Measurements from ENCODE around the gene EPC2.
"Not testable (repeated sequence)": the region's sequence is repeated elsewhere in the genome, so short reads cannot be mapped to it uniquely, and the experiment has no call there.

EPC2 gene

DNA sequence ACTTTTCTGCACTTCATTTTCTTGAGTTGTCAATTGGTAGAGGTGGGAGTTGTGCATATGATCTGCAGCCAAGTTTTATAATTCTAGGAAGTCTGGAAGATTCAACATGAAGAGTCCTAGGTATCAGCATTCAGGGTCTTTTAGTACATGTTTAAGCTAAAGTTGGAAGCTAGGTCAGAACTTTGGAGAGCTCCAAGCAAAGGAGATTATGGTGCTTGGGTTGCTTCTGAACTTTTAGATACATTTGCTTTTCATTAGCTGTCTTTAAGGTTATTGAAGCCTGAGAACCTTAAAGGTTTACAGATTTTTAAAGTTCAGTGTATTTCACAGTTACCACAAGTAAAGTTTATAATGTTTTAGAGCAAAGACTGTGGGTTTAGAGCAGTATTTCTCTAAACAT lies 85.5 kb downstream of the EPC2 start:
- no peak for DNase-seq

DNA sequence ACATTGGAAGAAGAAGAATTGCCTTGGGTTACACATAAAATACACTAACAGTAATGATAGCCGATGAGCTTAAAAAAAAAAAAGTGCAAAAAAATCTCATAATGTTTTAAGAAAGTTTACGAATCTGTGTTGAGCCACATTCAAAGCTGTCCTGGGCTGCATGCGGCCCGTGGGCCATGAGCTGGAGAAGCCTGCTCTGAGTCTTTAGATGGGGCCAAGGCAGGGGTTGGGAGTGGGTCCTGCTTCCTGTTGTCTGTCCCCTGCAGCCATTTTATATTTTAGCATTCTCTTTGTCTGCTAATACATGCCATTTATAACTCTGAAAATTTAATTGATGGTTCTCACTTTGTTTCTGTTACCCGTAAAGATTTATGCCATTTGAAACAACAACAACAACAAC lies 93.2 kb downstream of the EPC2 start:
- DNase-seq = no peak

DNA sequence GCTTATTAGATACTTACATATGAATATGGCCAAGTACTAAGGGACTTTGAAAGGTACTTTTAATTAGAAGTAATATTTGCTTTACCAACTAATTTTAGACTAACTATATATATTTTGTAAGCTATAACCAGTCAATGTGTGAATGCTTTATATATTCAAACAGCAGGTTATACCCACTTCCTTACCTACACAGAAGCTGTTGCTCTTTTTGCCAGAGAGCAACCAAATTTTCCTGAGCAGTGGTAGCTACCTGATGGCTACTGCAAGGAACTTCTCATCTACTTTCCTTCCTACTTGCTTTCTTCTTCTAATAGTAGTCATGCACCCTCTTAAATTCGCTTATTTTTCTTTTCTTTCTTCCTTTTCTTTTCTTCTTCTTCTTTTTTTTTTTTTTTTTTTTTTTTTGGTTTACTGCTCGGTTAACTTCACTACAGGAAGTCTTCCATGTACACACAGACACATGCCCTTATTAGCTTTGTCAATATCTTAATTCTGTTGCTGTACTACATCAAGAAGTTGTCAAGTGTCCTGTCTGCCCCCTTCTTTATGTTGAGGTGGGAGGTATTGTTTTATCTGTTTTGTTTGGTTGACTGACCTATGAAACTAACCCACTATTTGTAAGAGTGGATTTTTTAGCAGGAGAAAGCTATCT lies 95.0 kb downstream of the EPC2 start:
- no peak for DNase-seq

DNA sequence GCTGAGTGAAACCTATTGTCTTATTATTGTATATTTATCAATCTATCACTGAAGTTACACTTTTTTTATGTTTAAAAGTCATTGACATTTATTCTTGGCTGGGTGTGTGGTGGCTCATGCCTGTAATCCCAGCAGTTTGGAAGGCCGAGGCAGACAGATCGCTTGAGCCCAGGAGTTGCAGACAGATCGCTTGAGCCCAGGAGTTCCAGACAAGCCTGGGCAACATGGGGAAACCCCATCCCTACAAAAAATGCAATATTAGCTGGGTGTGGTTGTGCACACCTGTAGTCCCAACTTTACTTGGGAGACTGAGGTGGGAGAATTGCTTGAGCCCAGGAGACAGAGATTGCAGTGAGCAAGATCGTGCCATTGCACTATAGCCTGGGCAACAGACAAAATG lies 97.8 kb downstream of the EPC2 start:
- no peak for DNase-seq

DNA sequence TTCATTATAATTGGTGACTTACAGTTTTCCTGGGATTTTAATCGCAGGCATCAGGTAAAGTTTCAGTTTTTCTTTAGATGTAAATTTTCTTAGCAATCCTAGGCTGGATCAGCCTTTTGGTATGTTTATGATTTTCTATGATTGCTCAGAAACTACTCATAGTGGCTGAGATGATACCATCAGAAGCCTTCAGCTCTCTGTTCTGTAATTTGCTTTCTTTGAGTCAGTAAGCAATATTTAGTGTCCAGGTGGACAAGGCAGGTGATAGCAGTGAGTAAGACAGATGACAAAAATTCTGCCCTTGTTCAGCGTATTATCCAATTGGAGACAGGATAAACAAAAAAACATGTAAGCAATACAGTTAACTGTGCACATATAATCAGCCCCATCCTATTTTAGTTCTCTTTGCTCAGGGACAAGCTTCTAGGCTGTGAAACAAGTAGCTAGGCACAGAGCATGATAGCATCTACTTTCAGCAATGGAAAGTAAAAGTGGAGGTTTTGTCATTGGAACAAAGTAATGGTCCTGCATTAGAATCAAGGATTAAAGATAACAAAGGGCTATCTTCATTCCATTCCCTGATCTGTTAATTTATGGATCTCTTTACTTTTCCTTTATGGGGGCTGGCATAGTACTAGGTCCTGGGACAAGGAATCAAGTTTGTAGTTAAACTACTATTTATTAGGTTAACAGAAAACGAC lies 100.8 kb downstream of the EPC2 start:
- no peak for DNase-seq

DNA sequence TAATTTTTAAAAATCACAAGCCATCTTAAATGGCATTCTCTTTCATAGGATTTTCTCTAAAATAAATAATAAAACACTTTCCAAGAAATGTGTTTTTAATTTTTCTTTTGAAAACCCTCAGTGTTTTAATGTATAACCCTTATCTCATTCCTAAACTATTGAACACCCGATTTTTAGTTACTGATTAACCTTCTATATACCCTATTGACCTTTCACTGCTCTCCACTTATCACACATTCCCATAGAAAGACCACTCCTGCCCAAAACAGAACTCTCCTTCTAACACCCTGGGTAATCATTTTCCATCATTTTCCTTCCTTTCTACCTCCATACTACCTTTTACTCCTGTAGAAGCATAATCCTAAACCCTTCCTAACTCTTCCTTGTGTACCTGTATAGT lies 102.4 kb downstream of the EPC2 start:
- DNase-seq = no peak

DNA sequence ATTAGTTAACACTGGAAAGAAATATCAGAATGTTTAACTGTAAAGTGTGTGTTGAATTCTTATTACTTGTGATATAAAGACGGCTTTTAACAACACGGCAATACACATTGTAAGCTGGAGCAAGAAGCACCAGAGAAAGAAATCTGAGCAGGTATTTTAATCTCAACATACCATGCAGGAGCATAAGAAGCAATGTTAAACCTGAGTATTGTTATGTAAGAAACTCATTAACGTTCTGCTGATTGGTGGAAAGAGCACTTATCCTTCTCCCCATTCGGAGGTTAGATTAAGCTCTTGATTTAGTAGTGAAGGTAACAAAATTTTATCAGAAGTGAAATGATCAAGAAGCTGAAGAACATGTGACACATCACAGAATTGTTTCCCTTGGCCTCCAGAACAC lies 107.4 kb downstream of the EPC2 start:
- no peak for DNase-seq

DNA sequence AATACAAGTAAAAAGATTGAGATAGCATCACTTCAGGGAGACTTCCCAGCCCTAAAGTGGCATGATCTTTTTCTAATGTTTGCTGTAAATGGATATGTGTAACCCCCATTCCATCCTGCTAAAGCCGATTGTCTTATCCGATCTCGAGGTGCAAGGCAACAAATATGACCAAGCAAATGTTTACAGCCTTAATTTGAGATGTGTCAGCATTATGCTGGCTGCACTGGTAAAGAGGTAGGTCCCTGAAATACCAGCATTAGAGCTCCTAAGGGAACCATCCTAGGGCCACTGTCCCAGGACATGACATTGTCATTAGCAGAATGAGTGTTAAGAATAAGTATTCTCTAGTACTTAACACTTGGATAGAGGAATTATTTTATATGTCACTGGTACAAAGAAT lies 108.4 kb downstream of the EPC2 start:
- DNase-seq = no peak

DNA sequence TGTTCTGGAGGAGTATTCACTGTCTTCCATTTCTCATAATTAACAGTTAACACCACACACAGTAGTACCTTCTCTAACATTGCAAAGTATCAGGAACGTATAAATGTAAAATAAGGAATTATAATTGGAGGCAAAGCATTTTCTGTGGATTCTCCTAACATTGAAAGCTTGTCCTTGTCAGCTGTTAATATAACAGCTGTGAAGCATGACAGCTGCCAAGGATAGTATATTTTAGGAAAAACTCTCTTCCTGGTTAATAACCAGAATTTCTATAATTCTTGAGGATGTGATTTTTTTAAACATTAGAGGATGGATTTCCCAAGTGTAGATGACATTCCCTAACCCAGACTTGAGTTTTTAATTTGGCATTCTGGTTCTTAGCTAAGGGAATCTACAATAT lies 110.3 kb downstream of the EPC2 start:
- DNase-seq = no peak

DNA sequence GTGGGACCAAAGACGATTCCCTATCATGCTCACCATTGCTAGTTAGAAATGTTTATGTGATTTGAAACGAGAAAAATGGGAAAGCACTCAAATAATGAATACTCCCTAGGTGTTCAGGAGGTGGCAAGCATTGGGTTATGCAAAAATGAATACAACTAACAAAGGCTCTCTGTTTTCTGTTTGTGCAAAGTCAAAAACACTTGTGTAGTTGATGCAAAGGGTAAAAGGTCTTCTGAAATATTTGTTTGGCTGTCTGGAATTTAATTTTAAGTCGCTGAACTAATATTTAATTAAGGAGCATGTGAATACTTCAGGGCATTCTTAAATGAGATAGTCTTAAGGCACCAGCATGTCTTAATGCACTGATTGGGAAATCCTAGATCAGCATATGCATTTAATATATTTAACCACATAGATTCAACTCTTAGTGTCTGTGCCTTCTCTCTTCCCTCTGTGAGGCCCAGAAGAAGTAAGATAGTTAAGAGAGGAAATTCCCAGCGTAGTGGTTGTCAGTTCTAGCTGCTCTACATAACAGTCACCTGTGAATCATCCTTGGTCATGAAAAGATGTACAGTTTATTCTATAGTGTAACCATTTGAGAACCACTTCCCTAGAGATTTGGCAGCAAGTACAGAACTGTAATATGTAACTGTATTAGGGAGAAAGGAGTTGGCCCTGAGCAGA lies 111.9 kb downstream of the EPC2 start:
- DNase-seq = no peak

DNA sequence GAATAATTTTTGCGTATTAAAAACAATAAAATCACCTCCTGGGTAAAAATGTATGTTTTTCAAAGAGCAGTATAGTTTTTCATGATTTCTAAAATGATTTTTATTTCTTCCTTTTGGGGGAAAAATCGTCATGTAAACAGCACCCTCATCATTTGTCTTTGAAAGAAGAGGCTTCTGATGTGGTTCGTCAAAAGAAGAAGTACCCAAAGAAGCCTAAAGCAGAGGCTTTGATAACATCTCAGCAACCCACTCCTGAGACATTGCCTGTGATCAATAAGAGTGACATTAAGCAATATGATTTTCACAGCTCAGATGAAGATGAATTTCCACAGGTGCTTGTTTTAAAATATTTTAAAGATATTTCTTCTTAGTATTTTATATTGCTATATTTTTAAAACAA lies 120.3 kb downstream of the EPC2 start:
- no peak for DNase-seq

DNA sequence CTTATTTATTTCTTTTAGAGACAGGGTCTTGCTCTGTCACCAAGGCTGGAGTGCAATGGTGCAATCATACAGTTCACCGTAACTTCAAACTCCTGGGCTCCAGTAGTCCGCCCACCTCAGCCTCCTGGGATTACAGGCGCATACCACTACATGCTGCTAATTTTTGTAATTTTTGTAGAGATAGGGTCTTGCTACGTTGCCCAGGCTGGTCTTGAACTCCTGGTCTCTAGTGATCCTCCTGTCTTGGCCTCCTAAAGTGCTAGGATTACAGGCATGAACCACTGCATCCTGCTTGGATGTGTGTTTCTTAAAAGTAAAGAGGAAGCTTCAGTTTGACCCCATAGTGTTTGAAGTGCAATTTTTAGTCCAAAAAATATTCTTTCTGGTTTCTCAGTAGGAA lies 125.5 kb downstream of the EPC2 start:
- no peak for DNase-seq

DNA sequence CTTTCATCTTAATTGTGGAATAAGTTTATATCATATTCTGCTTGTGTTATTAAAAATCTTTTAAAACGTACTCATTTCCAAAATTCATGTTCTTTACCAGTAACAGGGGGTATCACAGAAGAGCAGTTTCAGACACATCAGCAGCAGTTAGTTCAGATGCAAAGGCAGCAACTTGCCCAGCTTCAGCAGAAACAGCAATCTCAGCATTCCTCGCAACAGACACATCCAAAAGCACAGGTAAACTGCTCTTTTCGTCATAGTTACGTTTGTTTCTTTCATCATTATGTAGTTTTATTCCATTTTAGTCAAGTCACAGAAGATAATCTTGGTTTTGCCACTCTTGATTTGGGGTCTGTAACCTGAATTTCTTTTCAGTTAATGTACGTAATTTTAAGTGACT lies 137.0 kb downstream of the EPC2 start:
- no peak for DNase-seq

DNA sequence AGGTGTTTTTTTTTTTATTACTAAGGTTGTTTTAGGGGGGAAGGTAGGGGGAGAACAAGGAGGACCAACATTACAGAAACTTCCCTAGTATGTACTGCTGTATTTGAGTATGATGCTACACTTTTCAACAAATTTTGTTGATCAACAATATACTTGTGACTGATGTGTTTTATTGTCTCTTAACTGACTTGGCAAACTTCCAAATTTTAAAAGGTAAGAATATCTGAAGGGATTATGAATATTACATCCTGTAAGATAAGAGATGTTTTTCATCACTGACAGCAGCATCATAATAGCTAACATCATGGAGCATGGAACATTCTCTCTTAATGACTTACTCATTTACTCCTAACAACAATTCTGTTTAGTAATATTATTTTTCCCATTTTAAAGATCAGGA lies 144.5 kb downstream of the EPC2 start:
- DNase-seq = no peak

DNA sequence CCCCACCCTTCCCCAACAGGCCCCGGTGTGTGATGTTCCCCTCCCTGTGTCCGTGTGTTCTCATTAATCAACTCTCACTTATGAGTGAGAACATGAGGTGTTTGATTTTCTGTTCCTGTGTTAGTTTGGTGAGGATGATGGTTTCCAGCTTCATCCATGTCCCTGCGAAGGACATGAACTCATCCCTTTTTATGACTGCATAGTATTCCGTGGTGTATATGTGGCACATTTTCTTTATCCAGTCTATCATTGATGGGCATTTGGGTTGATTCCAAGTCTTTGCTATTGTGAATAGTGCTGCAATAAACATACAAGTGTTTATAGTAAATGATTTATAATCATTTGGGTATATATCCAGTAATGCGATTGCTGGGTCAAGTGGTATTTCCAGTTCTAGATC lies 145.6 kb downstream of the EPC2 start:
- DNase-seq = not testable (repeated sequence)

DNA sequence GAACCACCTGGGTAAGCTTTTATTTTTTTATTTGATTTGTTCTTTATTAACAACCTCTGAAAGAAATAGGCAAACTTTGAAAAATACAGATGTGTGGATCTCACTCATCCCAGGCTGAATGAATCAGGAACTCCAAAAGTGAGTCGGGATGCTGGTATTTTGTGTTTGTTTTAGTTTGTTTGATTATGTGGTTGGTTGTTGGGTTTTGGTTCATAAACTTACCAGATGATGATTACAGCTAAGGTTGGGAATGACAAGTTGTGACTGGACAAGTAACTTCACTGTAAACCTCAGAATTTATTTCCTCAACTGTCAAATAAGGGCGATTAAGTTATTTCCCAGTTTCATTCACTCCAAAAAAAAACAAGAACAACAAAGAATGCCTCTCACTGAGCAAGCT lies 150.0 kb downstream of the EPC2 start:
- DNase-seq = no peak

DNA sequence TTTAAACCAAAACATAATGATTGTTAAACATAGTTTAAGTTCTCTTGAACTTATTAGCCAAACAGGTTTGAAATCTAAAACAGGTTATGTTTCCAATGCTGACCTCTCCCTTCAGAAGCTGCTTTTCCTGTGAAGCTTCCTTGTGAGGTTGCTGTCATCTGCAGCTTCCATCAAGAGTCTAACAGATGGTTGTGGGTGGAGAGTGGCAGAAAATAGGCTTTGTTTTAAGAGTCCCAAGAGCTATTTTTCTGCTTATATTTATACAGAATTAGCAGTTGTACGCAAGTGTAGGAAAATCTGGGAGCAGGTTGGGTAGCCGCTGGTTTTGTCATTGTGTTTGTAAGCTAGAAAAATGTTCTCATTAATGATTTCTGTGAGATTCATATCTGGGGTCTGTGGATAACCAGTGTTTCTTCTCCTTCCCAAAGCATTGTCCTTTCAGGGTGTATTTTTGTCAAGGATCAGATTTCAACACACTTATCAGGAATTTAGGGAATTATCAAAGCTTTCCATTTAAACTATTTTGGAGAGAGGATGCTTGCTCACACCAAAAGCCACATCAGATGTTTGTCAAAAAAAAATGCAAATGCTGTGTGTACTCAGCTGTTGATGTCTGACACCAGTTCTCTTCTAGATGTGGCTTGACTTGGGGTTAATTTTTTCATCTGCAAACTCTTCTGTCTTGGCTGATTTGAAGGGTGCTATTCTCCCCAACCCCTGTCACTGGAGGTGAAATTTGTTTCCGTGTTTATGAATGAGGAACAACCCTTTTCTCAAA lies 152.4 kb downstream of the EPC2 start:
- no peak for DNase-seq

DNA sequence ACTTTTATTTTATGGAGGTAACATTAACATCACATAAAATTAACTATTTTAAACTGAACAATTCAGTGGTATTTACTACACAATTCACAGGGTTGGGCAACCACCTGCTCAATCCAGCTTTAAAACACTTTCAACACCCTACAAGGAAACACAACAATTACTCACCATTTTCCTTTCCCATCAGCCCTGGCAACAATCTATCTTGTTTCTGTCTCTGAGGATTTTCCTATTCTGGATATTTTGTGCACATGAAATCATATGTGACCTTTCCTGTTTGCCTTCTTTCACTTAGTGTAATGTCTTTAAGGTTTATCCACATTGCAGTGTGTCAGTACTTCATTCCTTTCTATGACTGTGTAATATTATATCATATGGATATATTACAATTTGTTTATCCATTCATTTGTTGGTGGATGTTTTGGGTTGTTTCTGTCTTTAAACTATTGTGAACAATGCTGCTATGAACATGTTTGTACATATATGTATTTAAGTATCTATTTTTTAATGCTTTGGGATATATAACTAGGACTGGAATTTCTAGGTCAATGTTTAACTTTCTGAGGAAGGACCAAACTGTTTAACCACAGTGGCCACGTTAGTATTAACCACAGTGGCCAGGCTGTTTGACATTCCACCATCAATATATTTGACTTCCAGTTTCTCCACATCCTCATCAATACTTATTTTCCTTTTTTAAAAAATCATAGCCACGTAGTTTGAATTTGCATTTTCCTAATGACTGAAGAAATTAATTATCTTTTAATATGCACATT lies 158.1 kb downstream of the EPC2 start:
- DNase-seq = no peak

DNA sequence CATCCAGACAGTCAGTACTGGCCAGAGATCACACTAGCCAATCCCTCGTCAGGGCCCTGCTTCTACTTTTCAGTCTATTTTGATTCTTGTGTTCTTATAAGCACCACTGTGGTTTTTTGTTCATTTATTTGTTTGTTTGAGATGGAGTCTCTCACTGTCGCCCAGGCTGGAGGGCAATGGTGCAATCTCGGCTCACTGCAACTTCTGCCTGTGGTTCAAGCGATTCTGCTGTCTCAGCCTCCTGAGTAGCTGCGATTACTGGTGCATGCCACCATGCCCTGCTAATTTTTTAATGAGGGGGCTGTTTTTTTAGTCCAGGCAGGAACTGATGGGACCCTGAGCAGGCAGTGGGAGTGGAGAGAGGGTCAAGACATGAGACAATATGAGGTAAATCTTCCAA lies 165.5 kb downstream of the EPC2 start:
- no peak for DNase-seq

DNA sequence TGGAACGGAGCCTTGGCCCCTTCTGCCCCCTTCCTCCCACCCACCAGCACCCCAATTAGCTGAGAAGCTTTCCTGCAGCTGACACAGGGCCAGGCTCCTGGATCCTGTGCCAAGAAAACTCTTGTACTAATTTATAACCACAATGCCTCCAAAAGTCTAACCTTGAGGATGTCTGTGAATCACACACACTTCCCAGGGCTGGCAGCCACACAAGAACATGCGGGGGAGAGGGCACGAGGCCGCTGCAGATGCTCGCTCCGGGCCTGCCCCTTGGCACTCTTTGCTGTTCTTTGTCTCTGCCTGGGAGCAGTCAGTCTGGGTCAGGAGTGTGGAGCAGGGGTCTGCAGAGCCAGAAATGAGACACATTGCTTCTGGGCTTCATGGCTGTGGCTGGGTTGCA lies 167.8 kb downstream of the EPC2 start:
- DNase-seq = no peak

DNA sequence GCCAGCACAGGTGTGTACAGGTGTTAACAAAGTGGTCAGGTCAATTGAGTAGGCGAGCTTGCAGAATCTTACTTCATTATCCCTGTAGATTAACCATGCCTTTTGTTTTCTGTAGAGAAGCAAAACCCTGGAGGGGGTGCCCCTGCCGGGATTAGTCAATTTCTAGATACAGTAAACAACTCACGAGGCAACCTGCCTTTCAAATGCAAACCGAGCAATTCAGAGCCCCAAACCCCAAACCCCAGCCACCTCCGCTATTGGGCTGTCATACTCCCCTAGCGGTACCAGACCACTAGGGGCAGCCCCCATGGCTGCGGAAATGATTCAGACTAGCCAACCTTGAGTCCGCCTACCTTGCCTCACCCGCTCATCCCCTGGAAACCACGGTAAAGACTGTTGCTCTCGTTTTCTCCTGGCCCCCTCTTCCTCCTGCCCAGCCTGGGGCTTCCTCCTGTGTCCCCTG lies 169.1 kb downstream of the EPC2 start:
- no peak for DNase-seq

DNA sequence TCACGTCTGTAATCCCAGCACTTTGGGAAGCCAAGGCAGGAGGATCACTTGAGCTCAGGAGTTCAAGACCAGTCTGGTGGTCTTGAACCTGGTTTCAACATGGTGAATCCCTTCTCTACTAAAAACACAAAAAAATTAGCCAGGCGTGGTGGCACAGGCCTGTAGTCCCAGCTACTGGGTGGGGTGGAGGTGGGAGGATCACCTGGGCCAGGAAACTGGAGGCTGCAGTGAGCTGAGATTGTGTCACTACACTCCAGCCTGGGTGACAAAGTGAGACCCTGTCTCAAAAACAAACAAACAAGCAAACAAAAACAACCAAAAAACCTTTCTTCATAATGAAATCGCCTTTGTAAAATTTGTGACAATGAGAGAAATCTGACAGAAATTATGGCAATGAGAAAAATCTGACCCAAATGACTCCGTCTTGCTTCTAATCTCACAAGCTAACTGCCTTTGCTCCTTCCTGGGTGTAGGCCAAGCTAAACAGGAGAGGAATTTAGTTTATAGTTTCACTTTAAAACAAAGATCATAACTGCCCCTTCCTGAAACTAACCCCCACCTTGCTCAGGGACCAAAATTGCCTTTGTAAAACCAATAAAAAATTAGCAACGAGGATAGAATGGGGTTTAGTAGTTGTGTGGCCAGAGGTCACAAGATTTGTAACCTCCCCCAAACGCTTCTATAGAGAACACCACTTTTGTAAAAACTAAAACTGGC lies 169.8 kb downstream of the EPC2 start:
- DNase-seq = no peak

All from suppressor macrophage (primary cell).